GM12891 (cell line): ENCODE data around the gene ATAD2B.

Experiments used
- DNase-seq: peaks from one replicate; pipeline ENCODE4 v3.0.0; 2011; ENCODE audit warnings: low spot score; ENCODE audit not compliant: insufficient read length
- FAIRE-seq: peaks from 2 replicates; lab custom pipeline; 2011; peaks lifted over from hg19 to GRCh38; lab: Jason Lieb, UNC
- PAX5 ChIP-seq: IDR thresholded peaks from 2 replicates; pipeline ENCODE4 v1.6.1; 2011; ENCODE audit warnings: low read length, moderate library complexity, mild to moderate bottlenecking; ENCODE audit not compliant: insufficient read depth, severe bottlenecking
- POLR2A ChIP-seq: IDR thresholded peaks from 2 replicates; pipeline ENCODE4 v1.6.1; 2011; ENCODE audit warnings: low read depth, low read length, control low read depth
- POLR2AphosphoS5 ChIP-seq: IDR thresholded peaks from 2 replicates; pipeline ENCODE4 v1.6.1; 2011; ENCODE audit warnings: low read depth, low read length, control low read depth
- POU2F2 ChIP-seq: IDR thresholded peaks from 2 replicates; pipeline ENCODE4 v1.6.1; 2011; ENCODE audit warnings: low read depth, mild to moderate bottlenecking, control low read depth, low read length, moderate library complexity
- SPI1 ChIP-seq: IDR thresholded peaks from 2 replicates; pipeline ENCODE4 v1.6.1; 2011; ENCODE audit warnings: low read depth, low read length, control low read depth
- TAF1 ChIP-seq: IDR thresholded peaks from 2 replicates; pipeline ENCODE4 v1.6.1; 2011; ENCODE audit warnings: low read depth, low read length, control low read depth

ATAD2B gene

DNA sequence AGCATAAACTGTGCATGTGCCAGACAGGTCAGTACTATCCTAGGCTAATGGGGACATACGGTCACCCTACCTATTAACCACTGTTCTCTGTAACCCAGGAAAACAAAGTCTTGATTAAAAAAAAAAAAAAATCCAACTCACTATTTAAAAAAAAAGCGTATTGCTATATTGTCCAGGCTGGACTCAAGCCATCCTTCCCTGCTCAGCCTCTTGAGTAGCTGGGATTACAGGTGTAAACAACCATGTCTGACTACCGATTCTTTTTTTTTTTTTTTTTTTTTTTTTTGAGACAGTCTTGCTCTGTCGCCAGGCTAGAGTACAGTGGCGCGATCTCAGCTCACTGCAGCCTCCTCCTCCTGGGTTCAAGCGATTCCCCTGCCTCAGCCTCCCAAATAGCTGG lies 11.6 kb downstream of the ATAD2B start:
- DNase-seq (no peak), FAIRE-seq (no peak)
- no peak for TF ChIP-seq PAX5
- TF ChIP-seq POLR2A: no peak
- no peak for TF ChIP-seq POU2F2
- no peak for TF ChIP-seq POLR2AphosphoS5
- no peak for TF ChIP-seq SPI1
- no peak for TF ChIP-seq TAF1

DNA sequence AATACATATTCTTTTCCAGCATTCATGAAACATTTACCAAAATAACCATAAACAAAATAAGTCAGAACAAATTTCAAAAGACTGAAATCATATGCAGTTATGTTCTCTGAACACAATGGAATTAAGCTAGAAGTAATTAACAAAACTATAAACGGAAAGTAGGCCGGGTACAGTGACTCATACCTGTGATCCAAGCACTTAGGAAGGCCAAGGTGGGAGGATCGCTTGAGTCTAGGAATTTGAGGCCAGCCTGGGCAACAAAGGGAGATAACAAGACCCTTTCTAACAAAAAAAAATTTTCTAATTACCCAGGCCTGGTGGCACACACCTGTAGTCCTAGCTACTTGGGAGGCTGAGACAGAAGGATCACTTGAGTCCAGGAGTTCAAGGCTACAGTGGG lies 14.9 kb downstream of the ATAD2B start:
- TF ChIP-seq PAX5: no peak
- no peak for TF ChIP-seq POU2F2
- no peak for TF ChIP-seq POLR2A
- TF ChIP-seq POLR2AphosphoS5: no peak
- TF ChIP-seq TAF1: no peak
- TF ChIP-seq SPI1: no peak
- no peak for FAIRE-seq
- DNase-seq: no peak

DNA sequence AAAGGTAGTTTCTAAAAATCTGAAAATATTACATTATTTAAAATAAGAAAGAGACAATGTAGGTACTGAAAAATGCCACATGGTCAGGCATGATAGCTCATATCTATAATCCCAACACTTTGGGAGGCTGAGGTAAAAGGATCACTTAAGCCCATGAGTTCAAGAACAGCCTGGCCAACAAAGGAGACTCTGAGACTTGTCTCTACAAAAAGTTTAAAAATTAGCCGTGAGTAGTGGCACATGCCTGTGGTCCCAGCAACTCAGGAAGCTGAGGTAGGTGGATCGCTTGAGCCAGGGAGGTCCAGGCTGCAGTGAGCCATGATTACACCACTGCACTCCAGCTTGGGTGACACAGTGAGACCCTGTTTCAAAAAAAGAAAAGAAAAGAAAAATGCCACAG lies 21.8 kb downstream of the ATAD2B start:
- TF ChIP-seq POLR2A (no peak), POLR2AphosphoS5 (no peak), TAF1 (no peak), PAX5 (no peak), SPI1 (no peak), POU2F2 (no peak)
- no peak for DNase-seq
- FAIRE-seq: no peak

DNA sequence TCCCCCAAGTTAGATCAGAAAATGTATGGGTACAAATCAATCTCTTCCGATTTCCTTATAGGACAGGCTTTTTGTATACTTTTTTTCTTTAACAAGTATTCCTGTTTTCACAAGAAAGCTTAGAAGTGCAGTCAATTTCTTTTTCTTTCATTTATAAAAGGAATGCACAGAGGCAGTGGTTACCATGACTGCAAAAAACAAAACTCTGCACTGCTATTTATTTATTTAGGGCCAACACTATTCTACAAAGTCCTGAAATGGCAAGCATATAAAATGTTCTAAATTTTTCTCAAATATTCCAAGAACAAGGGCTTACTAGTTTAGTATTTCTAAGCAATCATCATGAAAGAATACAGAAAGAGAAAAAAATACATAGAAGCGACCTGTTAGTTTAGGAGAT lies 22.2 kb downstream of the ATAD2B start:
- no peak for TF ChIP-seq TAF1
- TF ChIP-seq PAX5: no peak
- TF ChIP-seq POU2F2: no peak
- TF ChIP-seq SPI1: no peak
- TF ChIP-seq POLR2AphosphoS5: no peak
- TF ChIP-seq POLR2A: no peak
- FAIRE-seq (no peak), DNase-seq (no peak)

DNA sequence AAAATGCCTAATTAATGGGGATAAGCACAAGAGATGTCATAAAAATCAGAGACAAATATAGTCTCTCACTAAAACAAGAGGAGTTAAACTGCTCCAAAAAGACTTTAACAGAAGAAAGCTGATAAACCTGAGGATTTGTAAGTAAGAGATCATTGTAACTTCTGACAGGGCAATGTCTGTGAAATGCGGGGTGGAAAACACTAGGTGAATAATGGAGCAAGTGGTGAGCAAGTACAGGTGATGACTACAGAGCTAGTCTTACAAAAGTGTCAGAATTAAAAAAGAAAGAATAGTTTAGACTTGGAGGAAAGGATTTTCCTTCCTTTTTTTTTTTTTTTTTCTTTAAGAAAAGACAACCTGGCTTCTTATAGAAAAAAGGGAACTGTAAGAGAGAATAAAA lies 22.7 kb downstream of the ATAD2B start:
- no peak for DNase-seq
- no peak for TF ChIP-seq POLR2A
- TF ChIP-seq PAX5: no peak
- TF ChIP-seq TAF1: no peak
- TF ChIP-seq SPI1: no peak
- no peak for TF ChIP-seq POU2F2
- TF ChIP-seq POLR2AphosphoS5: no peak
- FAIRE-seq: no peak

DNA sequence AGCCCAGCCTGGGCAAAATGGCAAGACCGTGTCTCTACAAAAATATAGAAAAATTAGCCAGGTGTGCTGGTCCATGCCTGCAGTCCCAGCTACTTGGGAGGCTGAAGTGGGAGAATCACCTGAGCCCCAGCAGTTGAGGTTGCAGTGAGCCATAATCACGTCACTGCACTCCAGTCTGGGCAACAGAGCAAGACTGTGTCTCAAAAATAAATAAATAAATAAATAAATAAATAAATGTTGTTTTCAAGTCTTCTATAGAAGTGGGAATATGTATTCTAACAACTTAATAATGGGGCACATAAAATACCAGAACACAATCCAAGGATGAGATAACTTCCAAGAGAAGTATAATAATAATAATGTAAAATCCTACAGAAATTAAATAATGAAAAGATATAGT lies 23.9 kb downstream of the ATAD2B start:
- DNase-seq (no peak), FAIRE-seq (no peak)
- TF ChIP-seq TAF1 (no peak), SPI1 (no peak), POLR2A (no peak), POU2F2 (no peak), PAX5 (no peak), POLR2AphosphoS5 (no peak)

DNA sequence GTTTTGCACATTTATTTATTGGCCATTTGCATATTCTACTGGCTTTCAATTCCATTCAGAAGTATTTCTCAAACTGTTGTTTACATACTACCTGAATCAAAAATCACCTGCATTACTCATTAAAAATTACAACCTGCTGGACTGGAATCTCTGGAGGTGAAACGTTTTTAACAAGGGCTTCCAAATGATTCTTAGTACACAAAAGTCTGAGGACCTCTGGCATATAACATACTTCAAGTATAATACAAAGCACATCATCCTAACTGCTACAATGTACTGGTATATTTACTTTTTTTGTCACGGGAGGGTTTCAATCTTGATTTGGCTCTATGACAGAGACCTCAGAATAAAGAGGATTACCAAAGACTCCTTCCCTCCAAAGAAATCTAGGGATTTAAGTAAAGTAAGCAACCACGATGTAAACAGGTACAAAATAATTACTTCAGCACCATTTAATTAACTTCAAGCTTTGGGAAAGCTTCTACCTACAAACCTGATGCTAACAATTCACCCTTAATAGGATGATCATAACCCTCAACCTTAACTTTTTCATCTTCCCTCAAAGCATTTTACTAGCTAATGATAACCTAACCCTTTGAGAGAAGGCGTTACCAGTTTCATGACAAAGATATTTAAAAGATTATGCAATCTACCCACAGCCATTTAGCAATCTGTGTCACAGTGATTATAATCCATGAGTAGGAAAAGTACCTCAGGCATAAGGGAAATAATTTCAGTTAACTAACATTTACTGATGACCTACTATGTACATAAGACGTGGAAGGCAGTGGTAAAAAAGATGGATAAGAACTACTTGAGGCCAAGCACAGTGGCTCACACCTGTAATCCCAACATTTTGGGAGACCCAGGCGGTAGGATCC lies 24.7 kb downstream of the ATAD2B start:
- no peak for DNase-seq
- FAIRE-seq: no peak
- TF ChIP-seq POU2F2 (no peak), TAF1 (no peak)

DNA sequence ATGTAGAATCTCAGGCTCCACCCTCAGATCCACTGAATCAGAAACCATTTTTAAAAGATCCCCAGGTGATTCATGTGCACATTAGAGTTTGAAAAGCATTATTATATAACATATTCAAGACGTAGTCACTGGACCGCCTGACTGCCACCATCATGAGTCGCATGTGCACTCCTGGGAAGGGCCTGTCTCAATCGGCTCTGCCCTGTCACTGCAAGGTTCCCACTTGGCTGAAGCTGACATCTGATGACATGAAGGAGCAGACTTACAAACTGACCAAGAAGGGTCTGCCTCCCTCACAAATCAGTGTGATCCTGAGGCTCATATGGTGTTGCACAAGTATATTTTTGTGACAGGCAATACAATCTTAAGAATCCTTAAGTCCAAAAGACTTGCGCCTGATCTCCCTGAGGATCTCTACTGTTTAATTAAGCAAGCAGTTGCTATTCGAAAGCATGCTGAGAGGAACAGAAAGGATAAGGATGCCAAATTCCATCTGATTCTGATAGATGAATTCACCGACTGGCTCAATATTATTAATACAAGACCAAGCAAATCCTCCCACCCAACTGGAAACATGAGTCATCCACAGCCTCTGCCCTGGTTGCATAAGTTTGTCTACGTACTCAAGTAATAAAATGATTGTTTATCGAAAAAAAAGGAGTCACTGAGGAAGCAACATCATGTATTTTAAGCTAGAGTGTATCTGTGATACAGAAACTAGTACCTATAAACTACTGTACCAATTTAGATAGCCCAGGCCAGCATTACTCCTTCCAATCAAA lies 26.2 kb downstream of the ATAD2B start:
- no peak for TF ChIP-seq SPI1
- TF ChIP-seq POU2F2: no peak
- TF ChIP-seq PAX5: no peak
- no peak for TF ChIP-seq TAF1
- TF ChIP-seq POLR2AphosphoS5: no peak
- TF ChIP-seq POLR2A: no peak
- DNase-seq (no peak), FAIRE-seq (no peak)

DNA sequence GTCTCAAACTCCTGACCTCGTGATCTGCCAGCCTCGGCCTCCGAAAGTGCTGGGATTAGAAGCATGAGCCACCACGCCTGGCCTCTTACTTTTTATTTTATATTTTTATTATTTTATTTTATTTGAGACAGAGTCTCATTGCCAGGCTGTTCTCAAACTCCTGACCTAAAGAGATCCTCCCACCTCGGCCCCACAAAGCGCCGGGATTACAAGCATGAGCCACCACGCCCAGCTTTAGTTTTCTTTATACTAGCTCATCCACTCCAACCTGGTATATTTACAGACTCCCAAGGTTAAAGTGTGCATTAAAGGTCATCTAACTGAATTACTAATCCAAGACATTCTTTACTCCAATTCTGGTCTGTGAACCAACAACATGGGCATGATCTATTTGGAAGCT lies 26.8 kb downstream of the ATAD2B start:
- DNase-seq (no peak), FAIRE-seq (no peak)
- no peak for TF ChIP-seq TAF1

DNA sequence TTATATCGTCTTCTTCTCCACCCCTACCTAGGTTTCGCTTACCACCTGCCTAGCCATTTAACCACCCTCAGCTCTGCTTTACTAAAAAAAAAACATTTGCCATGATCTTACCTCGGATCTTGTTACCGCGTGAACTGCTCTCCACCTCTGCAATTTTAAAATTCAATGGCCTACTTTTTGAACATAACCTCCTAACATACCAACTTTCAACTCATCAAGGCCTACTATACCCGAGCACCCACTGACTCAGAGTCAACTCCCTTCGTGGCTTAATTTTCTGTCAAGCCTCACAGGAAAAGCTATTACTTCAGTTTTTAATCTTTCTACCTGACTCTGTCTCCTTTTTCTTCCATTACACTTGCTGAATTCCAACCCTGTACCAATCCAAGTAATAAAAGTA lies 55.7 kb downstream of the ATAD2B start:
- DNase-seq (no peak), FAIRE-seq (no peak)
- TF ChIP-seq POU2F2 (no peak), POLR2A (no peak), POLR2AphosphoS5 (no peak), SPI1 (no peak), PAX5 (no peak), TAF1 (no peak)
